ENCODE results near the gene NPVF. TPM values are rescaled to one million over a fixed set of nuclear protein-coding genes. Genes with fewer than 3 reads are reported as not detected.

The NPVF gene
- total RNA-seq, 1 donor from 2014 or later: not detected

DNA sequence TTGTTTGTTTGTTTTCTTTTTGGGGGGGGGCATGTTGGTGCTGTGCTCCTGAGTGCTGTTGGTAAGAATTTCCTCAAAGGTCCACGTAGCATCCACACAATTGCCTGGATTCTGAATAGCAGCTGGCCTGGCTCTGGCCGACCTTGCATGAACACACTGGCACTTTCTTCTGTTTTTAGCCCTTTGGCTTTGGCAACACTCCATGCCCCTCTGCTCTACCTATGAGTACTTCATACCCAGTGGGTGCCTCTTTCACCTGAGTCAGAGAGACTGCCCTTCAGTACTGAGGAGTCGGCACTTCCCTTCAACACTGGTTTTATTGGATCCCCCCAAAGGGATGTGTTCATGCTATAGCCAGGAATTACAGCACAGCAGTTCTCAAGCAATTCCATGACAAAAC, 7.2 kb upstream of the NPVF start:
- TF ChIP-seq, protein P1, sequence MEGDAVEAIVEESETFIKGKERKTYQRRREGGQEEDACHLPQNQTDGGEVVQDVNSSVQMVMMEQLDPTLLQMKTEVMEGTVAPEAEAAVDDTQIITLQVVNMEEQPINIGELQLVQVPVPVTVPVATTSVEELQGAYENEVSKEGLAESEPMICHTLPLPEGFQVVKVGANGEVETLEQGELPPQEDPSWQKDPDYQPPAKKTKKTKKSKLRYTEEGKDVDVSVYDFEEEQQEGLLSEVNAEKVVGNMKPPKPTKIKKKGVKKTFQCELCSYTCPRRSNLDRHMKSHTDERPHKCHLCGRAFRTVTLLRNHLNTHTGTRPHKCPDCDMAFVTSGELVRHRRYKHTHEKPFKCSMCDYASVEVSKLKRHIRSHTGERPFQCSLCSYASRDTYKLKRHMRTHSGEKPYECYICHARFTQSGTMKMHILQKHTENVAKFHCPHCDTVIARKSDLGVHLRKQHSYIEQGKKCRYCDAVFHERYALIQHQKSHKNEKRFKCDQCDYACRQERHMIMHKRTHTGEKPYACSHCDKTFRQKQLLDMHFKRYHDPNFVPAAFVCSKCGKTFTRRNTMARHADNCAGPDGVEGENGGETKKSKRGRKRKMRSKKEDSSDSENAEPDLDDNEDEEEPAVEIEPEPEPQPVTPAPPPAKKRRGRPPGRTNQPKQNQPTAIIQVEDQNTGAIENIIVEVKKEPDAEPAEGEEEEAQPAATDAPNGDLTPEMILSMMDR (IDR thresholded peaks at IDR 0.05): no peak
- Mint-ChIP-seq H3K4me3 (ENCODE audit: unreplicated experiment) (no peak overlapping the region), H3K9me3 (ENCODE audit: low read depth) (no peaks in the 10 kb centered on the region), H3K27ac (ENCODE audit: unreplicated experiment) (no peak overlapping the region), H3K4me1 (ENCODE audit: low read depth) (peaks cover 7% of the 10 kb centered on the region), H3K36me3 (ENCODE audit: low read depth) (peaks cover 4% of the 10 kb centered on the region), H3K27me3 (ENCODE audit: low read depth) (peaks cover 8% of the 10 kb centered on the region)
- DNase-seq (ENCODE audit: low spot score): no peak

DNA sequence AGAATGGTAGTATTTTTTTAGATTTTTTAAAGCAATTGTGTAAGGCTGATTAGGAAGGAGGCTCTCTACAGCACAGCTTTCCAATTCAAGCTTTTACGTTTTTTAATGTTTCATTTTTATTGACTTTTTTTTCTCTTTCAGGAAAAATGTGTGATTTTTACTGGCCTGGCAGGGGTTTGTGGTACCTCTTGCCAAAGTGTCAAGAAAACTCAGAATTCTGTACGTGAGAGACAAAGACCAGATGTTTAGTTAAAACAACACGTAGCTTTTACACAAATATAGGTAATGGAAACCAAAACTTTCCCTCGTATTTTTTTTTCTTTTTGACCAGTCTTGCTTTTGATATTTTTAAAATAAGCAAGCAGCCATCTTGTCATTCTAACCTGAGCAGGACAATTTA, 6.0 kb upstream of the NPVF start:
- Mint-ChIP-seq H3K27me3 (ENCODE audit: low read depth) (peaks cover 12% of the 10 kb centered on the region), H3K9me3 (ENCODE audit: low read depth) (no peaks in the 10 kb centered on the region), H3K4me3 (ENCODE audit: unreplicated experiment) (no peak overlapping the region), H3K27ac (ENCODE audit: unreplicated experiment) (no peak overlapping the region), H3K4me1 (ENCODE audit: low read depth) (no peaks in the 10 kb centered on the region), H3K36me3 (ENCODE audit: low read depth) (peaks cover 4% of the 10 kb centered on the region)
- no peak for DNase-seq (ENCODE audit: low spot score)
- TF ChIP-seq, protein P1 (IDR thresholded peaks at IDR 0.05): no peak

DNA sequence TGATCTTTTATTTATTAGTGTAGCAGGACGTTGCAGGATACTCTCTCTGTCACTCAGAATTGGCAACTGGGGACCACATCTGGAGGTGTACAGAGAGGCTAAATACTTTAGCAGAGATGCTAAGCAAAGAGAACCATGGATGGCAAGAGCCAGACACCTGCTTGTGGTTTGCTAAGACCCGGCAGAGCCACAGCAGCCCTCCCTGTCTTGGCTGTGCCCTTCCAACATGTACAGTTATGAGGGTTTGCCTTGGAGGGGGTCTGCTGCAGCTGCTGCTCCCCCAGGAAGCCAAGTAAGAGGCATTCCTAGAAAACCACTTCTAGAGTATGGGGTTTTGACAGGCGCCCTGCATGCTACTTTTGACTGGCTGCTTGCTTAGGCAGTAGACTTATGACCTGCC, 5.1 kb downstream of the NPVF start:
- H3K27ac Mint-ChIP-seq (ENCODE audit: unreplicated experiment): no peak overlapping the region
- H3K4me1 Mint-ChIP-seq (ENCODE audit: low read depth): no peaks in the 10 kb centered on the region
- no peaks in the 10 kb centered on the region for H3K36me3 Mint-ChIP-seq (ENCODE audit: low read depth)
- DNase-seq (ENCODE audit: low spot score): no peak
- H3K9me3 Mint-ChIP-seq (ENCODE audit: low read depth): no peaks in the 10 kb centered on the region
- TF ChIP-seq, protein P1 (IDR thresholded peaks at IDR 0.05): no peak
- H3K4me3 Mint-ChIP-seq (ENCODE audit: unreplicated experiment): no peak overlapping the region
- H3K27me3 Mint-ChIP-seq (ENCODE audit: low read depth): peaks cover 24% of the 10 kb centered on the region

DNA sequence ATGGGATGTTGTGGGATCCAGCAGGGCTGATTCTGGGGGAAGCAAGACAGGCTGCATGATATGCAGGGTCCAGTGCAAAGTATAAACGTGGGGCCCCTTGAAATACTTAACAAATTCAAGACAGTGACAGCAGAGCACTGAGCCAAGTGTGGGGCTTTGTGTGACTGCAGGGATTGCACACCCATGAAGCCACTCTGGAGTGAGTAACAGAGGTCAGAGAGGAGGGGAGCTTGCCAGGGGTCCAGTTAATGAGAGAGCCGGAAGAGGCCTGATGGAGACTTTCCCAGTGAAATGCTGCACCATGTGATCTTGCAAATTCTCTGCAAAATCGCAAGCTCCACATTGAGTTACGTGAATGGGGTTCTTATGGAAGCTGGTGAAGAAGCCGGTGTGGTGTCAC, 5.6 kb downstream of the NPVF start:
- no peaks in the 10 kb centered on the region for H3K9me3 Mint-ChIP-seq (ENCODE audit: low read depth)
- peaks cover 26% of the 10 kb centered on the region for H3K27me3 Mint-ChIP-seq (ENCODE audit: low read depth)
- H3K4me1 Mint-ChIP-seq (ENCODE audit: low read depth): no peaks in the 10 kb centered on the region
- no peak overlapping the region for H3K27ac Mint-ChIP-seq (ENCODE audit: unreplicated experiment)
- TF ChIP-seq, protein P1 (IDR thresholded peaks at IDR 0.05): no peak
- H3K36me3 Mint-ChIP-seq (ENCODE audit: low read depth): no peaks in the 10 kb centered on the region
- DNase-seq (ENCODE audit: low spot score): no peak
- no peak overlapping the region for H3K4me3 Mint-ChIP-seq (ENCODE audit: unreplicated experiment)

DNA sequence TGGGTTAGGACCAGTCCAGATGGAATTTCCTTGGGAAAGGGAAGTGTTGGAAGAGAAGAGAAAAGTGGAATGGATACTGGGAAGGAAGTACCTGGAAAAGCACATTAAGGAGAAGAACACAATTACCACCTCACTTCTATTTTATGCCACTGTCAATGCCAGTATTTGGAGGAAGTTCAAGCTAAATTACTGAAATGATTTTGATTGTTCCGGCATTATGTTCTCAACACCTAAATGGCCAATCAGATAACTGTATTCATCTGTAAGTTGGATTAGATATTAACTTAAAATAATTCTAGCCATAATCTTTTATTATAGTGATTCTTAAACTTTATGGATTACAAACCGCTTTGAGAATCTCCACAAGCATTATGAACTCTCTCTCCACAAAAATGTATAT, 7.3 kb downstream of the NPVF start:
- DNase-seq (ENCODE audit: low spot score): no peak
- peaks cover 23% of the 10 kb centered on the region for H3K27me3 Mint-ChIP-seq (ENCODE audit: low read depth)
- H3K36me3 Mint-ChIP-seq (ENCODE audit: low read depth): no peaks in the 10 kb centered on the region
- H3K4me3 Mint-ChIP-seq (ENCODE audit: unreplicated experiment): no peak overlapping the region
- no peak overlapping the region for H3K27ac Mint-ChIP-seq (ENCODE audit: unreplicated experiment)
- no peaks in the 10 kb centered on the region for H3K4me1 Mint-ChIP-seq (ENCODE audit: low read depth)
- H3K9me3 Mint-ChIP-seq (ENCODE audit: low read depth): no peaks in the 10 kb centered on the region
- TF ChIP-seq, protein P1 (IDR thresholded peaks at IDR 0.05): no peak
